ENCODE measurements around the gene PCCA.

The PCCA gene

DNA sequence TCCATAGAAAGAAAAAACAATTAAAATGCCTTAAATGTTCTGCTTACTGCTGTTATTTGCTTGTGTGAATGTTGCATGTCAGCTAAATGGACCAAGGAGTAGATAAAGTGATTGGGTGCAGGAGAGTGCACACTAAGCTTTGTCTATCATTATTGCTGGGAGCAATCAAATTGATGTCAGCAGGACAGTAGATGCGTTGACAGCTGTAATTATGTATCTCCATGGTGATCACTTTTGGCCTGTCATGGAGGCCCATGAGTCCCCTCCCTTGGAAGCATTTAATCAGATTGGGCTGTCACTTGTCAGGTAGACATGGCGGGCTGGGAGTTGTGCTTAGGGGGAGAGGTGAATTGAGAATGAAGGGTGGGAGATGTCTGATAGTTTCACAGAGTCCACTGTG is 215.3 kb downstream of the PCCA start:
- Histone ChIP-seq H2AFZ (ENCODE audit: low read depth, low read length) (no peak overlapping the region), H3K36me3 (ENCODE audit: insufficient read depth, low read length) (no peaks in the 10 kb centered on the region; the same call in 1 of the 2 replicates), H3K79me2 (ENCODE audit: insufficient read depth, low read length) (no peaks in the 10 kb centered on the region), H3K4me2 (ENCODE audit: insufficient read depth, low read length) (no peak overlapping the region), H3K9ac (ENCODE audit: low read depth, low read length) (no peak overlapping the region), H3K27me3 (ENCODE audit: insufficient read depth, low read length, poor library complexity) (no peaks in the 10 kb centered on the region), H3K9me3 (ENCODE audit: insufficient read depth, low read length, severe bottlenecking) (no peaks in the 10 kb centered on the region), H3K4me3 (ENCODE audit: low read depth in 1 of 2, low read length in 2 of 2) (no peak overlapping the region), H4K20me1 (ENCODE audit: insufficient read depth, low read length) (no peaks in the 10 kb centered on the region), H3K27ac (ENCODE audit: low read length) (no peak overlapping the region), H3K4me1 (ENCODE audit: insufficient read depth, low read length) (no peaks in the 10 kb centered on the region)
- TF ChIP-seq EZH2 (IDR thresholded peaks at IDR 0.05; ENCODE audit: borderline replicate concordance, low read depth, low read length, severe bottlenecking) (no peak), CTCF (IDR thresholded peaks at IDR 0.05; ENCODE audit: borderline replicate concordance, extremely low read depth, low read length, poor library complexity, severe bottlenecking) (no peak)
- ATAC-seq (ENCODE audit: insufficient read depth, low read depth) = no peak
- DNase-seq = no peak

DNA sequence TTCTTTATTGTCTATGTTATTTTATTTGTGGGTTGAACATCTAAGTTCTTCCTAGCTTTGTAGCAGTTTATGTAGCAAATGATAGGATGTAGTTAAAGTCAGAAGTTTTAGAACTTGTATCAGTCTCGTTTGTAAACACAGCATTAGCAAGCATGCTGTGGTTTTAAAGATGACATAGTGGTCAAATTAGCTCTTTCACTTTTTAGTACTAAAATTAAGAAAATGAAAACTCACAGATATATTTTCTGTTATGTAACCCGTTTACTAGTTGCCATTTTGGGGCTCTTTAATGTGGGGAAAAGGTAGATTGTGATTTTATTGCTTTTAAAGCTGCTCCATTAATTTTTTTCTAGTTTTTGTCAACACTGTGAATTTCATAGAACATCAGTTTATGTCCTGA is 216.5 kb downstream of the PCCA start:
- Histone ChIP-seq H3K36me3 (ENCODE audit: insufficient read depth, low read length) (no peaks in the 10 kb centered on the region; the same call in 1 of the 2 replicates), H3K4me3 (ENCODE audit: low read depth in 1 of 2, low read length in 2 of 2) (no peak overlapping the region), H3K4me1 (ENCODE audit: insufficient read depth, low read length) (no peaks in the 10 kb centered on the region), H3K4me2 (ENCODE audit: insufficient read depth, low read length) (no peak overlapping the region), H3K9me3 (ENCODE audit: insufficient read depth, low read length, severe bottlenecking) (no peaks in the 10 kb centered on the region), H4K20me1 (ENCODE audit: insufficient read depth, low read length) (no peaks in the 10 kb centered on the region), H2AFZ (ENCODE audit: low read depth, low read length) (no peak overlapping the region), H3K79me2 (ENCODE audit: insufficient read depth, low read length) (no peaks in the 10 kb centered on the region), H3K9ac (ENCODE audit: low read depth, low read length) (no peak overlapping the region), H3K27me3 (ENCODE audit: insufficient read depth, low read length, poor library complexity) (no peaks in the 10 kb centered on the region), H3K27ac (ENCODE audit: low read length) (no peak overlapping the region)
- DNase-seq (no peak), ATAC-seq (ENCODE audit: insufficient read depth, low read depth) (no peak)
- no peak for TF ChIP-seq EZH2 (IDR thresholded peaks at IDR 0.05; ENCODE audit: borderline replicate concordance, low read depth, low read length, severe bottlenecking)
- no peak for TF ChIP-seq CTCF (IDR thresholded peaks at IDR 0.05; ENCODE audit: borderline replicate concordance, extremely low read depth, low read length, poor library complexity, severe bottlenecking)

DNA sequence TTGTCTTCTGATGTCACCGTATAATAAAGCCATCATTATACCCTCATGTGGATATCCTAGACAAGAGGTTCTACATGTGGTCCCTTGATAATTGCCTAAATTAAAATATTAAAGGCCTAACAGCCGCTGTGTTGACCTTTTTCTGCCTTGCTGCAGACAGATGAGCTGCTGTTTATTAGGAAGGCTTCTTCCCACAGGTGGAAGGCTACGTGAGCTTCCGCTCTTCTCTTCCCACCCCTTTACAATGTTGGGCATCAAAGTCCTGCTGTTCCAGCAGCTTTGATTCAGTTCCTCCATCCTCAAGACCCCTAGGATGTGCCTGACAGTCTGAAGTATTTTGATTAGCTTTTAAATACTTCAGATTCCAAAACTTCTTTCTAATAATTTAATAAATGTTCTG is 217.1 kb downstream of the PCCA start:
- ATAC-seq (ENCODE audit: insufficient read depth, low read depth) = no peak
- no peak for DNase-seq
- H3K36me3 ChIP-seq (ENCODE audit: insufficient read depth, low read length) = no peaks in the 10 kb centered on the region; the same call in 1 of the 2 replicates
- H4K20me1 ChIP-seq (ENCODE audit: insufficient read depth, low read length) = no peaks in the 10 kb centered on the region
- H3K9ac ChIP-seq (ENCODE audit: low read depth, low read length) = no peak overlapping the region
- H2AFZ ChIP-seq (ENCODE audit: low read depth, low read length) = no peak overlapping the region
- no peaks in the 10 kb centered on the region for H3K4me1 ChIP-seq (ENCODE audit: insufficient read depth, low read length)
- H3K27me3 ChIP-seq (ENCODE audit: insufficient read depth, low read length, poor library complexity) = no peaks in the 10 kb centered on the region
- H3K79me2 ChIP-seq (ENCODE audit: insufficient read depth, low read length) = no peaks in the 10 kb centered on the region
- no peak overlapping the region for H3K27ac ChIP-seq (ENCODE audit: low read length)
- H3K4me3 ChIP-seq (ENCODE audit: low read depth in 1 of 2, low read length in 2 of 2) = no peak overlapping the region
- TF ChIP-seq CTCF (IDR thresholded peaks at IDR 0.05; ENCODE audit: borderline replicate concordance, extremely low read depth, low read length, poor library complexity, severe bottlenecking) = no peak
- no peak for TF ChIP-seq EZH2 (IDR thresholded peaks at IDR 0.05; ENCODE audit: borderline replicate concordance, low read depth, low read length, severe bottlenecking)
- no peak overlapping the region for H3K4me2 ChIP-seq (ENCODE audit: insufficient read depth, low read length)
- H3K9me3 ChIP-seq (ENCODE audit: insufficient read depth, low read length, severe bottlenecking) = no peaks in the 10 kb centered on the region

Measured in DND-41 (cell line).